Gastrocnemius medialis (tissue), 4 donors: ENCODE results near the gene ETV6.

Experiments
- CTCF ChIP-seq, 5 experiments: fragments of 450-650 bp in 3 of 5; fragments of 200-600 bp in 2 of 5; sonication (generic) in 2 of 5; IDR thresholded peaks in 4 of 5; conservative IDR thresholded peaks in 1 of 5; 1 replicate in 4 of 5; 2 replicates in 1 of 5; pipeline ENCODE4 v1.5.1; 2016 to 2019; ENCODE audit warnings: antibody characterized with exemption in 5 of 5, mild to moderate bottlenecking in 3 of 5, moderate library complexity in 3 of 5
- POLR2A ChIP-seq, 2 donors: fragments of 450-650 bp; IDR thresholded peaks; one replicate each; pipeline ENCODE4 v1.6.1; 2017; ENCODE audit warnings: antibody characterized with exemption in 2 of 2, mild to moderate bottlenecking in 2 of 2, moderate library complexity in 2 of 2

GRCh38 chr12:11767798-11768197 is 118.3 kb downstream of the ETV6 start:
- TF ChIP-seq CTCF (IDR thresholded peaks at IDR 0.05 in 4 of 5, conservative IDR thresholded peaks at IDR 0.05 in 1 of 5) (no peak), POLR2A (IDR thresholded peaks at IDR 0.05) (no peak)
